Right lobe of liver (tissue), 6 donors: Measurements from ENCODE around the gene ARHGAP32. TPM values are rescaled to one million over a fixed set of nuclear protein-coding genes. Genes with fewer than 3 reads are reported as not detected.

Experiments used
- ATAC-seq, 4 donors: fragments of 200-7000 bp; cut with Tn5 transposase; one replicate each; pipeline ENCODE4 v1.9.1; 2020; ENCODE audit warnings: mild to moderate bottlenecking in 4 of 4, moderate library complexity in 4 of 4
- DNase-seq, 3 donors: peaks; one replicate each; pipeline ENCODE4 v3.0.0-alpha.2; 2020
- H3K27ac ChIP-seq, 3 donors: fragments of 200-600 bp; one replicate each; pipeline ENCODE4 v1.8.0; 2022
- H3K27me3 ChIP-seq, 2 donors: fragments of 200-600 bp; one replicate each; pipeline ENCODE4 v1.8.0; 2022
- H3K36me3 ChIP-seq, 4 donors: fragments of 200-600 bp; sonication (generic) in 1 of 4; one replicate each; pipeline versions ENCODE4 v1.5.1 to v1.8.0; 2017 to 2022; ENCODE audit warnings: control low read depth in 1 of 4
- H3K4me1 ChIP-seq, 4 donors: fragments of 200-600 bp; sonication (generic) in 1 of 4; one replicate each; pipeline versions ENCODE4 v1.5.1 to v1.8.0; 2017 to 2022; ENCODE audit warnings: control low read depth in 1 of 4
- H3K4me3 ChIP-seq, 3 donors: fragments of 200-600 bp; one replicate each; pipeline ENCODE4 v1.8.0; 2022
- H3K9me3 ChIP-seq, 4 donors: fragments of 200-600 bp; sonication (generic) in 1 of 4; one replicate each; pipeline versions ENCODE4 v1.5.1 to v1.8.0; 2017 to 2022; ENCODE audit warnings: control low read depth in 1 of 4
- CTCF ChIP-seq, 4 donors: fragments of 200-600 bp in 3 of 4; fragments of 450-650 bp in 1 of 4; IDR thresholded peaks; one replicate each; pipeline versions ENCODE4 v1.5.1 to v1.8.0; 2016 to 2022; ENCODE audit warnings: antibody characterized with exemption in 4 of 4, mild to moderate bottlenecking in 2 of 4
- POLR2A ChIP-seq: fragments of 450-650 bp; IDR thresholded peaks from one replicate; pipeline ENCODE4 v1.6.1; 2017; ENCODE audit warnings: antibody characterized with exemption, mild to moderate bottlenecking
- WGBS: methylation state at CpG from one replicate; pipeline ENCODE4 v1.1.6; 2018; ENCODE audit warnings: low coverage, low lambda C conversion rate; ENCODE audit not compliant: insufficient coverage; ENCODE audit errors: missing lambda C conversion rate; 5-methylcytosine and 5-hydroxymethylcytosine counted together
- intact Hi-C, 2 donors: fragments of 100-400 bp; cut with DNase I; formaldehyde crosslinking; loops; one replicate each; pipeline versions ENCODE4 v1.11.2 to v1.14.1; 2022
- total RNA-seq, 6 experiments: library from RNA; depleted of rRNA in 2 of 6; stranded (reverse); fragments of >200 nt in 2 of 6; fragmentation: NEBNext Ultra II Directional in 3 of 6; extraction: Animal tissue kit (Norgen Biotek cat#: 25700) in 3 of 6; gene quantifications; one replicate each; pipeline versions ENCODE4 v1.1.0 to v1.2.4, GENCODE V29; 2016 to 2023
- donor health status: DM: no; HTN: yes; CAD: no.
- donor health status: DM: no; HTN: no; CAD: no.
- donor health status: DM: no; HTN: no; CAD: no.
- donor health status: DM: no; HTN: yes; CAD: no.
- donor health status: DM: no; HTN: yes; CAD: no.

Gene ARHGAP32
- total RNA-seq, 6 experiments from 2014 or later: 5.0 to 12.3 (median 10.0) TPM

- no peak overlapping the region for H3K4me3 ChIP-seq
- TF ChIP-seq POLR2A (no peak), CTCF (IDR thresholded peaks at IDR 0.05) (no peak)
- no peaks in the 10 kb centered on the region for H3K9me3 ChIP-seq
- 90% methylated on average over 1 of the region's 2 CpGs for WGBS
- intact Hi-C loops: no loop called here
- H3K4me1 ChIP-seq: no peaks in the 10 kb centered on the region
- H3K27me3 ChIP-seq: no peaks in the 10 kb centered on the region
- H3K27ac ChIP-seq: no peak overlapping the region
- ATAC-seq: no peak
- no peak for DNase-seq
- no peaks in the 10 kb centered on the region for H3K36me3 ChIP-seq
These were observed 156.9 kb downstream of the ARHGAP32 start for GRCh38 chr11:129035244-129035643.

- H3K27ac ChIP-seq: no peak overlapping the region
- ATAC-seq (no peak), DNase-seq (no peak)
- WGBS: 100% methylated on average over 1 of the region's 1 CpG
- H3K4me3 ChIP-seq: no peak overlapping the region
- no peaks in the 10 kb centered on the region for H3K36me3 ChIP-seq
- no peaks in the 10 kb centered on the region for H3K9me3 ChIP-seq
- no peaks in the 10 kb centered on the region for H3K27me3 ChIP-seq
- H3K4me1 ChIP-seq: no peaks in the 10 kb centered on the region
- no peak for TF ChIP-seq CTCF (IDR thresholded peaks at IDR 0.05)
- TF ChIP-seq POLR2A: no peak
- intact Hi-C loops: no loop called here
These were observed 158.1 kb downstream of the ARHGAP32 start for GRCh38 chr11:129034001-129034400.

GRCh38 chr11:129023968-129024676 is 168.0 kb downstream of the ARHGAP32 start:
- Histone ChIP-seq H3K27me3 (no peaks in the 10 kb centered on the region), H3K4me3 (no peak overlapping the region), H3K36me3 (no peaks in the 10 kb centered on the region), H3K4me1 (no peaks in the 10 kb centered on the region), H3K27ac (no peak overlapping the region), H3K9me3 (no peaks in the 10 kb centered on the region)
- TF ChIP-seq CTCF (IDR thresholded peaks at IDR 0.05) (no peak), POLR2A (no peak)
- 80% methylated on average over 1 of the region's 2 CpGs for WGBS
- ATAC-seq (no peak), DNase-seq (no peak)
- intact Hi-C loops: no loop called here

- ATAC-seq (no peak), DNase-seq (no peak)
- no peak overlapping the region for H3K27ac ChIP-seq
- H3K4me3 ChIP-seq: no peak overlapping the region
- intact Hi-C loops: no loop called here
- no peaks in the 10 kb centered on the region for H3K27me3 ChIP-seq
- WGBS: 61% methylated on average over 1 of the region's 1 CpG
- no peaks in the 10 kb centered on the region for H3K4me1 ChIP-seq
- H3K9me3 ChIP-seq: no peaks in the 10 kb centered on the region
- TF ChIP-seq POLR2A: no peak
- no peak for TF ChIP-seq CTCF (IDR thresholded peaks at IDR 0.05)
- H3K36me3 ChIP-seq: no peaks in the 10 kb centered on the region
These were observed 170.8 kb downstream of the ARHGAP32 start for GRCh38 chr11:129021295-129021694.
